DMS114 treated with DMSO at 0.1 percent for 48 hours (cell line): ENCODE results near the gene HSD17B2.
"Not testable (repeated sequence)": the region's sequence is repeated elsewhere in the genome, so short reads cannot be mapped to it uniquely, and the experiment has no call there.

Experiments
- DNase-seq: peaks from one replicate; lab custom pipeline; 2025; ENCODE audit not compliant: unreplicated experiment; lab: John Stamatoyannopoulos, UW

HSD17B2 gene

DNA sequence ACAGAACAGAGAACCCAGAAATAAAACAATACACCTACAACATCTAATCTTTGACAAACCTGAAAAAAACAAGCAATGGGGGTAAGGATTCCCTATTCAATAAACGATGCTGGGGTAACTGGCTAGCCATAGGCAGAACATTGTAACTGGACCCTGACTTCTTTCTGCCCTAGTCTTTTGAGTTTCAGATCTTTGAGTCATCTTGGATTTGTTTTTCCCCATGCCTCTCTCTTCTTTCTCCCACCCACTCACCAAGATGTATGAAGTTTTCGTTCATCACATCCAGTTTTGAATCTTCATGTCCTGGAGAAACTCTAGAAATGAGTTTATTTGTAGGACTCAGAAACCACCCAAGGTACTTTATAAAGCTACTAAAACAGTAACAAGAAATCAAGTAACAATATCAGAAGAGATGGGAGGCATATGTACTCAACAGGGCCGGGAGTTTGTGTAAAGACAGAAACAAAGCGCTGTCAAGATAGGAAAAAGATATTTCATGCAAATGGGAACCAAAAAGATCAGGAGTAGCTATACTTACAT is 39.0 kb downstream of the HSD17B2 start:
- no peak for DNase-seq

DNA sequence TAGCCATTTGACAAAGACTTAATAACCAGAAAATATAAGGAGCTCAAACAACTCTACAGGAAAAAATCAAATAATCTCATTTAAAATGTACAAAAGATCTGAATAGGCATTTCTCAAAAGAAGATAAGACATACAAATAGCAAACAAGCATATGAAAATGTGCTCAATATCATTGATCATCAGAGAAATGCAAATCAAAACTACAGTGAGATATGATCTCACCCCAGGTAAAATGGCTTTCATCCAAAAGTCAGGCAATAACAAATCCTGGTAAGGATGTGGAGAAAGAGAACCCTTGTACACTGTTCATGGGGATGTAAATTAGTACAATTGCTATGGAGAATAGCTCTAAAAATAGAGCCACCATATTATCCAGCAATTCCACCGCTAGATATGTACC is 43.1 kb downstream of the HSD17B2 start:
- no peak for DNase-seq

DNA sequence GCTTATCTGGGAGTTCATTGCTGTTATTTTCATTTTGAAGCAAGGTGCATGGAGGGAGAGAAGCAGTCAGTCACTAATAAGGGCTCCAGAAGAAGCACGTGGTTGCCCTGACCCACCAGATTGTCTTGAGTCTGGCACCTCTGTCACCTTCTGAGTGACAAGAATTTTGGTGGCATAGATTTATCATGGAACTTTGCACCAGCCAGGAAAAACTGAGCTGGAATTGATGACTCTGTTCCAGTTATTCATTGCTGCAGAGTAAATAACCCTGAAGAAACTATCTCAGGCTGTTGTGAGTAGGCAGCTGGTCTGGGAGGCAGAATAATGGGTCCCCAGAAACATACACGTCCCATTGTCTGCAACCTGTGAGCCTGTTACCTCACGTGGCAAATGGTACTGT is 44.8 kb downstream of the HSD17B2 start:
- DNase-seq, result no peak

DNA sequence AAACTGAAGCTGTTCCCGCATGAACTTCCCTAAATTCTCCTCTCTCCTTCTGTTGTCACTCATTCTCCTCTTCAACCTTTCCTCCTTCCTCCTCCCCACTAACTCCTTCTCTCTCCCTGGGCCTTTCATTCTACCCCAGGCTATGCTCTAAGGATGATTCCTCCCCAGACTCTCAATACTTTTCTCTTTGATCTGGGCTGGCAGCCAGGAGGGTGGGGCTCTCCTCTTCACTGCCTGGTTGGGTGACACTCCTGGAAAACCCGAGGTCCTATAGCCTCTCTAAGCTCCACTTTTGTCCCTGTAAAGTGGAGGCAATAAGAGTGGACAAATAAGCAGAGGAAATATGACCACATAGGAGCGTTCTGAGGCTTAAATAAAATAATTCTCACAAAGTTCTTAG is 46.2 kb downstream of the HSD17B2 start:
- DNase-seq, result no peak

DNA sequence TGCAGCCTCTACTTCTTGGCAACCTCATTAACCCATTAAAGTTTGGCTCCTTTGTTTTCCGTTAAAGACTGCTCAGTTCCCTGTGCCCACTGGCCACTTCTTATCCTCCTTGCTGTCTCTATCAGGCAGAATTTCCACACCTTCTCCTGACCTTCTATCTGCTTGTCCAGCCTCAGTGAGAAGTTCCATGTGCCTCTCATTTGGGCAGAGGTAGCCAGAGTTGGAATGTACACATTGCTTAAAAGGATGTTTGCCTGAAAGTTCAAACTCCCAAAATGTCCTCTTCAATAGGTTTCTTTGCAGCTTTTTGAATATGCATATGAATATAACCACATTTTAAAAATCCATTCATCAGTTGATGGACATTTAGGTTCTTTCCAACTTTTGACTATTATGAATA is 47.0 kb downstream of the HSD17B2 start:
- DNase-seq, result no peak

DNA sequence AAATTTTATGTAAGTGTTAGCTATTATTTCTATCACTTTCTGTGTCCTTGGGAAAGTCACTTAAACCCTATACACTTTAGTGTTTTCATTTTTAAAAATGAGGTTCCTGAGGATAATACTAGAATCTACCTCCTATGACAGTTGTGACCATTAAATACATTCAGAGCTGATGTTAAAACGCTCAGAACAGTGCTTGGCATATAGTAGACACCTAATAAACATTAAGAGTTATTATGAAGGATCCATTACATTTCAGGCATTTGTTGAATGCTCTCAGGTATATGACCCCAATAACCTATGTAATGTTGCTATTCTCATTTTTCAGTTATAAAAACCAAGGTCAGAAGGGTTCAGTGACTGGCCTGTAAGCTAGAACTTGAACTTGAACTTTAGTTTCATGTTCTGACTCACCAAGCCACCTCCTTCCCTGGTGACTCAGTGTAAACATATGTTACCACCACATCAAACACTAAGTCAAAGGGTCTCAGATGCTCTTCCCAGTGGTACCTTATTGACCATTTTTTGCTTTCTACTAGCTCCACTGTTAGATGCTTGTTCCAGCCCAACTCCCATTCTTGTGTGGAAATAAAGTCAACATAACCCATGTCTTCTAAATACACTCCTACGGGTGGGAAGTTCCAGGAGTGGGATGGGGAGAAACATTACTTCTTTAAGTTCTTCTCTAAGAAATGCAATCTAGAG is 47.6 kb downstream of the HSD17B2 start:
- DNase-seq, result no peak

DNA sequence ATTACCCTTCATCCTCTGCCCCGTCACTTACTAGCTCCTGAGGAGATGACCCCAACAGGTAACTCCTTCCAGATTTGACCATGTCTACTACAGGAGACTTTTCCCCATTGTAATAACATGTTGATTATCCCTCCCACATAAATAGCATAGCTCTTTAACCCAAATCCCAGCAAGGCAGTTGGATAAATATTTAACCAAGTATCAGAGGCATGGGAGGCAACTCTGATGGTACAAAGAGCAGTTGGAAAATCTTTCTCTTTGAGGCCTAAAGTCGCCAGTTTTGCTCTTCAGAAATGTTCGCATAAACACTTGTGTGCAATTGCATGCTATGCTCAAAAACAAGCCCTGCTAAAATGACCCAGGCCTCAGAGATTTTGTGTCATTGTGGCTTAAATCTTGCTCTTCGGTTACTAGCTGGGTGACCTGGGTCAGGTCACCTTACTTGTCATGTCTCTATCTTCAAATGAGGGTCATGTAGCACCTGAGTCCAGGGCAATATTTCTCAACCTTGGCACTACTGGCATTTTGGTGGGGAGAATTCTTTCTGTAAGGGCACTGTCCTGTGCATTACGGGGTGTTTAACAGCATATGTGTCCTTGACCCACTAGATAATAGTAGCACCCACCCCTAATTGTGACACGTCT is 48.8 kb downstream of the HSD17B2 start:
- DNase-seq, result no peak

DNA sequence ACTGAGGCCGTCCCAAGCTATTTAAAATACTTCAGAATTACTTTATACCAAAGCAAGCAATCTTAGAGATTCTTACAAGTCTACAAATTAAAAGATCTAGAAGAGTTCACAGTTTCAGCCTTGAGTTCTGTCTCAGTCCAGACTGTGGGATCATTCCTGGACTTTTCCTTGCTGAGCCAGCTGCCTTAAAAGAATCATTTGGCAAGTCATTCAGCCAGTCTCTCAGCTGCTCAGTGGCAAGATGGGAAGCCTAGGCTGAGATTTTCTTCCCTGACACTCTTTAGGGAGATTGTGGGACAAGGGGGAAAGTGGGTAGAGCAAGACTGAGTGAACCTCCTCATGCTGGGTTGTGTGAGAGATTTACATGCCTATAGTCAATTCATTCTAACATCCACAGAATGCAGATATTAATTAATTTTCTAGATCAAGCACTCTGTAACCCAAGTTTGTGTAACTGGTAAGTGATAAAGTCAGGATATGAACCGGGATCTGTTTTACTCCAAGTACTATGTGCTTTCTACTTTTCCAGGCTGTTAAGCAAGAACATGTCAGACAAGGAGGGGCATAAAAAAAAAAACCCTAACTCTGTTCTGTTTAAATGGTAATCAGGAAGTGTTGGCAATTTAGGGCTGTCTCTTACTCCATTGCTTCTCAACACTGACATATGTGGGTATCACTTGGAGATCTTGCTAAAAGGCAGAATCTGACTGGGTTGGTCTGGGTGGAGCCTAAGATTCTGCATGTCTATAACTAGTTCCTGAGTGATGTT is 50.1 kb downstream of the HSD17B2 start:
- DNase-seq, result no peak

DNA sequence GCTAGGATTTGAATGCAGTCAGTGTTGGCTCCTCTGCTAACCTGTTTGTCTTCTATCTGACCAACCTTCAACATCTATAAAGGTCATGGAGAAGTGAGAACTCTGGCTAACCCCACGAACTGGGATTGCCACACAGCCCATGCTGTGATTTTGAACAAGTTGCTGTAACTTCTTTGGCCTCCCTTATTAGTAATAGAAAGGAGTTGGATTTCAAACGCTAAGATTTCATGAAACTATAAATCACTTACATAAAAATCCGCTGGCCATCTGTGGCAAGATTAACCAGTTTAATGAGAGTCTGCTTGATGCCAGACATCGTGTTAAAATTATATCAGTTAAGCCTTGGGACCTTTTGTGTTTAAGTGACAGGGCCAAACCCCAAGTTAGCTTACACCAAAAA is 53.4 kb downstream of the HSD17B2 start:
- DNase-seq, result no peak

GRCh38 chr16:82091241-82091640 is 56.2 kb downstream of the HSD17B2 start:
- no peak for DNase-seq

- DNase-seq, result no peak
These were observed 57.7 kb downstream of the HSD17B2 start for GRCh38 chr16:82092711-82093110.

DNA sequence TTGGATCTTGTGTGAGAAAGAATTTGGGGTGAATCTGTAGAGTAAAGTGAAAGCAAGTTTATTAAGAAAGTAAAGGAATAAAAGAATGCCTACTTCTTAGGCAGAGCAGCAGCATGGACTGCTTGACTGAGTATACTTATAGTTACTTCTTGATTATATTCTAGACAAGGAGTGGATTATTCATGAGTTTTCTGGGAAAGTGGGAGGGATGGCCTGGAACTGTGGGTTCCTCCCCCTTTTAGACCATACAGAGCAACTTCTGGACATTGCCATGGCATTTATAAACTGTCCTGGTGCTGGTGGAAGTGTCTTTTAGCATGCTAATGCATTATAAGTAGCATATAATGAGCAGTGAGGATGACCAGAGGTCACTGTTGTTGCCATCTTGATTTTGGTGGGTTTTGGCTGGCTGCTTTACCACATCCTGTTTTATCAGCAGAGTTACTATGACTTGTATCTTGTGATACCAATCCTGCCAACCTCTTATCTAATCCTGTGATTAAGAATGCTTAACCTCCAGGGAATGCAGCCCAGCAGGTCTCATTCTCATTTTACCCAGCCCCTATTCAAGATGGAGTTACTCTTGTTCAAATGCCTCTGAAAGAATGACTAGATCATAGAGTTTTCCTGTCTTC is 58.7 kb downstream of the HSD17B2 start:
- DNase-seq, result no peak

DNA sequence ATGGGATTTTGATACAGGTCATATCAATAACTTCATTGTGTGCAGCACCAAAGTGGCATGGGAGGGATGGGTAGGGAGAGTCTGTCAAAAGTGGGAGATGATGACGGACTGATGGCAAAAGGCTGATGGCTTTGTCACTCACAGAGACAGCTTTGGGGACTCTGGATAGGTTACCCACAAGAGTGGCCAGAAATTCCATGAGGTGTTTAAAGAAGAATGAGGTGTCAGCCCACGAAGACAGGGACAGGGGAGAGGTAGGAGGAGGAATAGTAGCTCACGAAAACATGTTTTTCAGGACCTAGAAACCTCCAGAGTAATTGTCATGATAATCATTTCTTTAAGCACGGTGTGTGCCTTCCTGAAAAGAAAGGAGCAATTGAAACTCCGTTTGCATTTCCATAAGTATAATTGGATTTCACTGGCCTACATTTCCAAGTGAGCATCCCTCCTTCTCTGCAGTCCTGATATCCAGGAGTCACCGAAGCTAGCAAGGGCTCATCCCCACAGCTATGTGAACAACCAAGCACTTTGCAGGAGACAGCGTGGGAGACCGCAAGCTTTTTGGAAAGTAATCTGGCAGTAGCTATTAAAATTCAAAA is 60.0 kb downstream of the HSD17B2 start:
- no peak for DNase-seq

DNA sequence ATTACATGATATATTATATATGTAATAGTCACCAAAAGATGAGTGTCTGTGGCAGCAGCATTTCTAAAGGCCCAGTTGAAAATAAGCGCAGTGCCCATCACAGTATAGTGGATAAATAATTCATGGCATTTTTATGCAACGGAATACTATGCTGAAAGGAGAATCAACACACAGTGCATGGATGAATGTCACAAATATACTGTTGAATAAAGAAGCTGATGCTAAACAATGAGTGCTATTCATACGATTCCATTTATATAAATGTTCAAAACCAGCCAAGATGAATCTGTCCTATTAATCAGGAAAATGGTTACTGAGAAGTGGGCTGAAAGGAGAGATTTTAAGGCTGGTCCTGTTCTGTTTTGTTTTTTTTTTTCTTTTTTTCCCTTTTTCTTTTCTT is 61.6 kb downstream of the HSD17B2 start:
- no peak for DNase-seq

DNA sequence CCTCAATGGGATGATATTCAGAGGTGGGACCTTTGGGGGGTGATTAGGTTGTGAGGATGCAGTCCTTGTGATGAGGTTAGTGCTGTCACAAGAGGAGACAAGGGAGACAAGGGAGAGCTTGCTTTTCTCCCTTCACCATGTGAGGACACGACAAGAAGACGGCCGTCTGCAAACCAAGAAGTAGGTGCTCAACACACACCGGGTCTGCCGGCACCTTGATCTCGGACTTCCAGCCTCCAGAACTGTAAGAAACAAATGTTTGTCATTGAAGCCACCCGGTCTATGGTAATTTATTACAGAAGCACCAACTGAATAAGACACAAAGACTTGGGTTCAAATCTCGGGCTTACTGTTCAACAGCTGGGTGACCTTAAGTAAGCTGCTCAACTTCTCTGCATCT is 70.1 kb downstream of the HSD17B2 start:
- no peak for DNase-seq

GRCh38 chr16:82108100-82108499 is 73.0 kb downstream of the HSD17B2 start:
- no peak for DNase-seq

- no peak for DNase-seq
These were observed 73.7 kb downstream of the HSD17B2 start for GRCh38 chr16:82108774-82109173.

DNA sequence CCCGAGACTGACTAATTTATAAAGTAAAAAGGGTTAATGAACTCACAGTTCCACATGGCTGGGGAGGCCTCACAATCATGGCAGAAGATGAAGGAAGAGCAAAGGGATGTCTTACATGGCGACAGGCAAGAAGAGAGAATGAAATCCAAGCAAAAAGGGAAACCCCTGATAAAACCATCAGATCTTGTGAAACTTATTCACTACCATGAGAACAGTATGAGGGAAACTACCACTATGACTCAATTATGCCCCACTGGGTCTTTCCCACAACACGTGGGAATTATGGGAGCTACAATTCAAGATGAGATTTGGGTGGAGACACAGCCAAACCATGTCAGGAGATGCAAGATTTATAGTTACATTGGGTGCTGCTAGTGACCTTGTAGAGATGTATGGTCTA is 74.2 kb downstream of the HSD17B2 start:
- DNase-seq, result not testable (repeated sequence)

DNA sequence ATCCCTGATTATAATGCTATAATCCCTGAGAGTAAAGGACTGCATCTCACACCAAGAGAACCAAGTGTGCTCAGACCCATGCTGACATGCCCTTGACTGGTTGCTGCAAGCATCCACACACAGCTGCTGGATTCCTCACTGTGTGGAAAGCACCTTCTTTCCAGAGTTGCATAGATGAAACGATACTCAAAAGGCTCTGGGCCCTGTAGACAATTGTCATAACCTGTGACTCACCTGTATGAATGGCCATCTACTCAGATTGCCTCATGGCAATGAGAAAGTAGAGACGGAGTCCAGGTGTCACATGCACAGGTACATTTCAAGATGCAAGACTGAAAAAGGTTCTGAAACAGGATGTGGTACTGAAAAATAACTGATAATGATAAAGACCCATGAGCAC is 76.9 kb downstream of the HSD17B2 start:
- DNase-seq, result no peak

DNA sequence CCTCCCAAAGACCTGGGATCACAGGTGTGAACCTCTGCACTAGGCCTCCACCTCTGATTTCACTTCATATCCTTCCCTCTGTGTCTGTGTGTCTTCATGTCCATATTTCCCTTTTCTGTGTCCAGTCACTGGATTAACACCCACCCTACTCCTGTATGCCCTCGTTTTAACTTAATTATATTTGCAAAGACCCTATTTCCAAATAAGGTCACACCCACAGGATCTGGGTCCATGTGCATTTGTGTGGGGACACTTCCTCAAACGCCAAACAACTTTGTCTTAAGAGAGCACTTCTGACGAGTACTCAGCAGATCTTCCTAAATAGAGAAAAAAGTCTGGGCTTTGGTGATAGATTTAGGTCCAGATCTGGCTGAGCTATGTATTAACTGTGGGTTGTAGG is 78.7 kb downstream of the HSD17B2 start:
- no peak for DNase-seq

DNA sequence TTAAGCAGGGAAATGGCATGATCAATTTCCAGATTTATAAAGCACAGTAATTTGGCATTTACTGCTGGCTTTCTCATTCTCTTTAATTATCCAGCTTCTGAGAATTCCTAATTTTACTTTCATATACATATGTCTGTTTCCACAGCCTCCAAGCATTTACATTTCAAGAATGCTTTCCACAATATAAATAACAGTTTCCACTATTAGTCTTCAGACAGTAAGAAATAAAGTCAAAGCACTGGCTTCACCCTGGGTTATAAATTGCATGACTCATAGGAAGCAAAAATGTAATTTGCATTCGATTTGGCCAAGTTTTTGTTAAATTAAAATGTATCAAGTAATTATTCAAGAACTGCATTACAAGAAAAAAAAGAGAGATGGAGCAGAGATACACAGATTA is 81.5 kb downstream of the HSD17B2 start:
- no peak for DNase-seq
